Measurements from ENCODE around the gene CMBL.

Gene CMBL

DNA sequence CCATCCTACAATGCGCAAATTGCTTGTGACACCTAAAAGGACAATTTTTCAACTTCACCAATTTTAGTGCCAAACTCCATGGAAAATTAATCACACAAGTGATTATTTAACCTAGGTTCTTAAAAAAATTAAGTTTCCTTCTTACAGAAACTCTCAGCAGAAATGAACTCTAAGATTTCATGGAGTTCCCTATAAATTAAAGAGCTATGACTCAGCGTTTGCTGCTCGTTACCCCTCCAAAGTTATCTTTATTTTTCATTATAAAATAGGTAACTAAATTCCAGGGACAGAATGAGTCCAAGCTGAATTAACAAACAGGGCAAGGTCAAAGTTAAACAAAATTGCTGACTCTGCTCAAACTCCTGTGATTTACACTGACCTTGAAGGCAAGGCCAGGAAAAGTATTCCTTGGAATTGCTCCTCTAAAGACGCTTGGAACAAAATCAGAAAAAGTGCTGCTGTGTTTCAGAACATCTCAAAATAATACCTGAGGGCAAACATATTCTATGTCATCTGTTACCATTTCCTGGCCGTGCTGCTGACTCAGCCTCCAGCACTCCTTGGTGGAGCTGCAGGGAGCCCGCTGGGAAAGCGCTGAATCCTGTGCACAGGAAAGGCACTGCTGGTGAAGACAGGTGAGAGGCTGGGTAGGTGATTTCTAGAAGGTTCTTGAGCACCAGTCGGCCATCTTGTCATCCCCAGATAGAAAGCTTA is 2.5 kb upstream of the CMBL start:
- DNase-seq (ENCODE audit: low read depth), result peak; percentile 91

GRCh38 chr5:10308844-10309243 is 1.1 kb upstream of the CMBL start:
- no peak for DNase-seq (ENCODE audit: low read depth)

GRCh38 chr5:10306806-10307205 is 896 bp downstream of the CMBL start:
- no peak for DNase-seq (ENCODE audit: low read depth)

GRCh38 chr5:10306114-10306513 is 1.6 kb downstream of the CMBL start:
- no peak for DNase-seq (ENCODE audit: low read depth)

DNA sequence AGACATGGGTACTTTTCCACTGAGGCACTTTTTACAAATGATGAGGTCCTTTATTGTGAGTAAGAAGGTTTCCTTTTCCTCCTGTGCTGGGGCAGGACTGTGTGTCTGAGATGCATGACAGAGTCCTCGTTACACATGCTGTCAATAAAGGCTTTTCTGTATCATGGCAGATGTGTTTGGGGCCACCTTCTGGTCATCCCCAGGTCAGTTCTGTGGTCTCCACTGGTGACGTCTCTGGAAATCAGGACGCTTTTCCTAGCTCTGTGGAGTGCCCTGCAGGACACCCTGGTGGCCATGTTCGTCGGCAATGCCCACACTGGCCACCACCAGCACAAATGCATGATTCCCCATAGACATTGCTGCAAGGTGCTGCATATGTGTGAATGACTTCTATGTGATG is 2.8 kb downstream of the CMBL start:
- no peak for DNase-seq (ENCODE audit: low read depth)

GRCh38 chr5:10303699-10304170 is 4.0 kb downstream of the CMBL start:
- no peak for DNase-seq (ENCODE audit: low read depth)

DNA sequence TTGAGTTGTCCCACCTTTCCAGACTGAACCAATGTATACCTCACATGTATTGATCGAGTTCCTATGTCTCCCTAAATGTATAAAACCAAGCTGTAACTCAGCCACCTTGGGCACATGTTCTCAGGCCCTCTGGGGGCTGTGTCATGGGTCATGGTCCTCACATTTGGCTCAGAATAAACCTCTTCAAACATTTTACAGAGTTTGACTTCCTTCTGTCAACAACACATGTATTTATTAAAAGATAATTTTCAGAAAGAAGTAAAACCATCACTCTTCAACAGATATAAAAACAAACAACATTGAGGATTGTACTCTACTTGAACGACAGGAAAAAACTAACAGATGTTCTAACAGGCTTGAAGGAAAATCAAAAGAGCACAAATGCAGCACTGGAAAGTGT is 4.5 kb downstream of the CMBL start:
- DNase-seq (ENCODE audit: low read depth), result no peak

- no peak for DNase-seq (ENCODE audit: low read depth)
These were observed 5.7 kb downstream of the CMBL start for GRCh38 chr5:10301842-10302610.

DNA sequence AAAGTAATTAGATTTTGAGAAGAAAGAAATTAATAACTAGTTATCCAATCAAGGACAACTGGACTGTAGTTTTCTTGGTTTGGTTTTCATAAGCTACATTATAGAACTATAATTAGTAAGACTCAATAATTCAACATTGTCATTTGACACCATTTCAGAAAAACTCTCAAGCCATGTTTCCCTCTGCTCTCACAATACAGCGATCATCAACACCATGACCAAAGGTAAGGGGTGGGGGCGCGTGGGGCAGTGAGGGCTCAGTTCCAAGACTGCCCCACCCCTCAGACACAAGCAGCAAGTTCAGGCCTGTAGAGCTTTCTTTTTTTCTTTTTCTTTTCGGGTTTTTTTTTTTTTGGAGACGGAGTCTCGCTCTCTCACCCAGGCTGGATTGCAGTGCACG is 6.4 kb downstream of the CMBL start:
- no peak for DNase-seq (ENCODE audit: low read depth)

DNA sequence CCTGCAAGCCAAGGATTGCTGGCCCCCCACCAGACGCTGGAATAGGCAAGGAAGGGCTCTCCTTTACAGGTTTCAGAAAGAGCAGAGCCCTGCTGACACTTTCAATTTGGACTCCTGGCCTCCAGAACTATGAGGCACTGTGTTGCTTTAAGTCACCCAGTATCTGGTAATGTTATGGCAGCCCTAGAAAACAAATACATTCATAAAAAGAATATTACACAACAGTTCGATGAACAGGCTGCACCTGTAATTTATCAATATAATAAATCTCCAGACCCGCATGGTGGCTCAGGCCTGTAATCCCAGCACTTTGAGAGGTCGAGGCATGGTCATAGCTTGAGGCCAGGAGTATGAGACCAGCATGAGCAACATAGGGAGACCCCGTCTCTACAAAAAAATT is 7.5 kb downstream of the CMBL start:
- DNase-seq (ENCODE audit: low read depth), result no peak

- no peak for DNase-seq (ENCODE audit: low read depth)
These were observed 10.0 kb downstream of the CMBL start for GRCh38 chr5:10297646-10298204.

- peak; percentile 49 for DNase-seq (ENCODE audit: low read depth)
These were observed 11.9 kb downstream of the CMBL start for GRCh38 chr5:10295619-10296326.

DNA sequence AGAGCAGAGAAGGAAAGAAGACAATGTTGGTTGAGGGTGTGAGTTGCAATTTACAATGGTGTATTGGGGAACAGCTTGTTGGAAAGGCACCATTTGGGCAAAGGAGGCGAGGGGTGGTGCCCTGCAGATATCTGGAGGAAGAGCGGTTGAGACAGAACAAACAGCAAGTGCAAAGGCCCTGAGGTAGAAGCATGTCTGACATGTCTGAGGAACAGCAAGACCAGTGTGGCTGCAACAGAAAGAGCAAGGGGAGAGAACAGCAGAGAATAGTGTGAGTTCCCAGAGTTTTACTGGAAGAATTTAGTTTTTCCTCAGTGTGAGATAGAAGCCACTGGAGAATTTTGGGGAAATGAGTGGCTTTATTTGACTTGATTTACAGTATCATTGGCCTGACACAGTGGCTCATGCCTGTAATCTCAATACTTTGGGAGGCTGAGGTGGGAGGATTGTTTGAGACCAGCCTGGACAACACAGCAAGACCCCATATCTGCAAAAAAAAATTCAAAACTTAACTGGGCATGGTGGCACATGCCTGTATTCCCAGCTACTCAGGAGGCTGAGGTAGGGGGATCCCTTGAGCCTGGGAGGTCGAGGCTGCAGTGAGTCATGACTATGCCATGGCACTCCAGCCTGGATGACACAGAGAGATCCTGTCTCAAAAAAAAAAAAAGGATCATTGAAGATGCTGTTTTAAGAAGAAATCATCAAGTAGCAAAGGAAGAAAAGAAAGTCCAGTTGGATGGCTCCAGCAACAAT is 13.6 kb downstream of the CMBL start:
- peak; percentile 49 for DNase-seq (ENCODE audit: low read depth)

DNA sequence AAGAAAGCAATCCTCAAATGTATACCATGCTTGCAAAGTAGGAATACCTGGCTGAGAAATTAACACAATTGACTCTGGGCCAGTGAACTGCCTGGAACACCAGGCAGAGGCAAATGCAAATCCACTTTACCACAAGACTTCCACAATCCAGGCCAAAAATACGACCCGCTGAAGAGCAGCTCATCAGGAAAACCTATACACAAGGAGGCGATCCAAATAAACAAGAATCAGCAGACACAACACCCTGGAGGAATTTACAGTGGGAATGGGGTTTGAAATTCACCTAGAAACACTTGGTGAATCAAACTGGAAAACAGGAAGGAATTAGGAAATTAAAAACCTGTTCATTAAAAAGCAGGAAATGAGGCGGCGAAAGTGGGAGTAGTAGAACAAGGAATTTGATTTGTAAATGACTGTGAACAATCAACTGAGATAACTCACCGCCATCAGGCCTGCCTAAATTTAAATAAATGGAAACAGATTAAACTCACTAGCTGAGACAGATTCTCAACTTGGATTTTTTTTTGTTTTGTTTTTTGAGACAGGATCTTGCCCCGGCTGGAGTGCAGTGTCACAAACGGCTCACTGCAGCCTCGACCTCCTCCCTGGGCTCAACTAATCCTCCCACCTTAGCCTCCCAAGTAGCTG is 15.9 kb downstream of the CMBL start:
- no peak for DNase-seq (ENCODE audit: low read depth)

GRCh38 chr5:10290438-10290837 is 17.3 kb downstream of the CMBL start:
- no peak for DNase-seq (ENCODE audit: low read depth)

DNA sequence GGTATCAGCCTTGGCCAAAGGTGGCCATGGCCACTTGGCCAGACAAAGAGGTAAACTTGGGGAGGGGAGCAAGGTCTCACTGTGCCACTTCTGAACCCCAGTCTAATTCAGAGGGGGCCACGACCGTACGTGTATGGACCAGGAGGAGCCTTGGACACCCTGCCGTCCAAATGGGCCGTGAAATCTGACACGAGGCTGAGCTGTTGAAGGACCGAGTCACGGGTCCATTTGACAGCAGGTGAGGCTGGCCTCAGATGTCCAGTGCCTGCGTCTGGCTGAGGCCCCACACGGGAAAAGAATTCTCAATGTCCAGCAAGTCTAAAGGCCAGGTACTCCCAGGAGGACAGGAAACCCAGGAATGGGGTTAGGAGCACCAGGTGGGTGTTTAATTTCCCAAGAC is 17.7 kb downstream of the CMBL start:
- no peak for DNase-seq (ENCODE audit: low read depth)

DNA sequence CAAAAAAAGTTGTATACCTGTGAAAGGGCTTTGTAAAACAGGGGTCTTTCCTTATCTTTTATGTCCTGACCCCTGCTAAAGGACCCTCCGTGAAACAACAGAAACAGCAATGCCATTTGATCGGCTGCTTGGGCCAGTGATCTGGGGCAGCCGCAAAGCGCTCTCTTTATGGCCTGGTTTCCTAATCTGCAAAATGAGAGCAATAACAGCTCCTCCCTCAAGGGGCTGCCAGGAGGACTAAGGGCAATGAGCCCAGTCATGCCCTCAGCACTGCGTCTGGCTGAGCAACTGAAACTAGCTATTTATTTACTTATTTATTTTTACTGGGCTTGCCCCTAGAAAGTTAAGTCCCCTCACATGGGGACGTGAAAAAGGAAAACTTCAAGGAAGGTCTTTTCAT is 18.3 kb downstream of the CMBL start:
- DNase-seq (ENCODE audit: low read depth), result no peak

DNA sequence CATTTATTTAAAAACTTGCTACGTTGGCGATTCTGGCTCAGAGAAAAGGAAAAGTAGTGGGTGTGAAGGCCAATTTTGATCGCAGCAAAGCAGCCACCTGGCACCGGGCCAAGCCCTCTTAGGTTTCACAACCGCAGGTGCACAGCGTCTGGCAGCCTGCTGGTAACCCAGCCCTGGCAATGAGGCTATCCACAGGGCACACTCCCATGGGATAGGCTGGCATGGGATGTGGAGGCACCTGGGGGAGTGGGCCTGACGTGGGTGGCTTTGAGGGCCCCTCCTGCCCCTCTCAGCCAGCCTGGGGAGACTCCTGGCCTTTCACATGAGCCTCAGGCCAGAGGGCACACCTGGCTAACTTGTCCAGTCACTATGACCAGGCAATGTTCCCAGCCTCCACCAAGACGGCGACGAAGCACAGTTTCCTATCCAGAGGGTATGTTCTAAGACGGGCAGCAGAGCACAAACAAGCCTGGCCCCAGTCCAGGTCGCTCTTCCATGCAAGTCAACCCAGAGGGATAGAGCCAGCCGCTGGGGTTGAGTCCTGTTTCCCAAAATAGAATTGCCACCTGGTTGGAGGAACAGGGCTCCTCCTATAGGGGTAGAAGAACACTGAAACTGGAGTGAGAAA is 19.0 kb downstream of the CMBL start:
- no peak for DNase-seq (ENCODE audit: low read depth)

DNA sequence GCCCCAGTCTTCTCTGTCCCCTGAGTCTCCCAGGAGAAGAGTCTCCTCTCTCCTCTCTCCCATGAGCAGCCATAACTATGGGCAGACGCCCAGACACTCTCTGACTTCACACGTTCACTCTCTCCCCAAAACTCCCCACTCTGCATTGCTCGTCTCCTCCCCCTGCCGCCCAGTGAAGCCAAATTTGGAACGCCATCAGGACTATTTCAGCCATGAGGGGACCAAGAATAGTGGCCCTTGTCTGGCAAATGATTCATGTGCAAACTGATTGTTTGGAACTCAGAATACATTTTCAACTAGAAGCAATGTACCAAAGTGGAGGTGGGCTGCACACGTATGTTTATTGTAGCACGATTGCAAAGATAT is 20.9 kb downstream of the CMBL start:
- DNase-seq (ENCODE audit: low read depth), result no peak

GRCh38 chr5:10286162-10286861 is 21.4 kb downstream of the CMBL start:
- no peak for DNase-seq (ENCODE audit: low read depth)
